ENCODE results near the gene AK1. TPM values are rescaled to one million over a fixed set of nuclear protein-coding genes. Genes with fewer than 3 reads are reported as not detected.

Gene AK1
- polyA plus RNA-seq, 2 donors: 51.7 to 68.4 TPM

DNA sequence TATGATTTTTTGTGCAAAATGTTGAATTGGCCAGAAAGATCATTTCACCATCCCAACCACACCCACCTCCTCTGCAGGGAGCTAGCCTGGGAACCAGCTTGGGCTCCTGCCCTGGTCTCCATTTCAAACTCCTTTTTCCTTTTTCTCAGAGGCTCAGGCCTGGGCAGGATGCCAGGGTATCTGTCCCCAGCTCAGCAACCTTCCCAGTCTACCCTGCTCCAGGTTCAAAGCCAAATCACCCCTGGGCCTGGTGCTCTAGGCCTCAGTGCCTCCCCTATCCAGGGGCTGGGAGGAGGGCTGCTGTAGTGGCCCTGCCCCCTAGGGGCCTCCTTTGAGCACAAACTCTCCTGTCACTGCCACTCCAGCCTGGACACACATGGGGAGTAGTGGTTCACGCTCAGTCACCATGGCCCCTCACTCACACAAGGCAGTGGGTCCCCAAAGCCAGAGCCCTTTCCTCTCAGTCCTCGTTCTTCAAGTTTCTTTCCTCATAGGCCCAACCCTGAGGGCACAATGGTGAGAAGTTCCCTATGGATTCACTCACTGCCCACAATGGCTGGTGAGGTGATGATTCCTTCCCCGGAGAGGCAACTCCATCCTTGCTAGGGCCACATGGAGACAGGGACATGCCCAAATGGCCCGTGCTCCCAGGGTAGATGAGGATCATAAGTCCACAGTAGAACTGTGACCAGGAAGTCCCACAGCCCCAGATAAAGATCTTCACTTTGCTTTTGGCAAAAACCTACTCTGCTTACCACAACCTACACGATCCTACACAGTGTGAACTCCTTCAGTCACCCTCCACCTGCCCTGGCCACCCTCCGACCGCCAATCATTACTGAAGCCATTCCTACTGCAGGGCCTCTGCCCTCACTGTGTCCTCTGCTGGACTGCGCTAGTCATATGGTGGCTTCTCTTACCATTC lies 41.0 kb upstream of the AK1 start:
- peak overlapping the region; percentile 88 to 96 for H3K27ac ChIP-seq (ENCODE audit: low read depth in 2 of 2, low read length in 1 of 2)
- 83% methylated on average over 8 of the region's 8 CpGs for WGBS, 2 donors
- peaks cover 0 to 3% of the 10 kb centered on the region in 2 donors for H3K36me3 ChIP-seq (ENCODE audit: control insufficient read depth in 2 of 2, insufficient read depth in 2 of 2, low read length in 1 of 2)
- peaks cover 10 to 21% of the 10 kb centered on the region in 2 donors for H3K4me1 ChIP-seq (ENCODE audit: control insufficient read depth in 2 of 2, insufficient read depth in 2 of 2, low read length in 1 of 2)
- no peaks in the 10 kb centered on the region for H3K9me3 ChIP-seq (ENCODE audit: control insufficient read depth in 2 of 2, insufficient read depth in 1 of 2, low read depth in 1 of 2, low read length in 1 of 2)
- no peak overlapping the region for H3K4me3 ChIP-seq (ENCODE audit: low read depth in 1 of 2, low read length in 2 of 2)
- no peaks in the 10 kb centered on the region for H3K27me3 ChIP-seq (ENCODE audit: control insufficient read depth in 1 of 2, insufficient read depth in 2 of 2, low read length in 2 of 2)

GRCh38 chr9:127917603-127918002 lies 40.1 kb upstream of the AK1 start:
- WGBS, 2 donors: 58 to 74% methylated on average over 6 of the region's 6 CpGs
- H3K27me3 ChIP-seq (ENCODE audit: control insufficient read depth in 1 of 2, insufficient read depth in 2 of 2, low read length in 2 of 2): no peaks in the 10 kb centered on the region
- no peak overlapping the region for H3K4me3 ChIP-seq (ENCODE audit: low read depth in 1 of 2, low read length in 2 of 2)
- H3K9me3 ChIP-seq (ENCODE audit: control insufficient read depth in 2 of 2, insufficient read depth in 1 of 2, low read depth in 1 of 2, low read length in 1 of 2): no peaks in the 10 kb centered on the region
- H3K4me1 ChIP-seq (ENCODE audit: control insufficient read depth in 2 of 2, insufficient read depth in 2 of 2, low read length in 1 of 2): peaks cover 10 to 21% of the 10 kb centered on the region in 2 donors
- peak overlapping the region; percentile 87 to 88 for H3K27ac ChIP-seq (ENCODE audit: low read depth in 2 of 2, low read length in 1 of 2)
- peaks cover 0 to 3% of the 10 kb centered on the region in 2 donors for H3K36me3 ChIP-seq (ENCODE audit: control insufficient read depth in 2 of 2, insufficient read depth in 2 of 2, low read length in 1 of 2)

DNA sequence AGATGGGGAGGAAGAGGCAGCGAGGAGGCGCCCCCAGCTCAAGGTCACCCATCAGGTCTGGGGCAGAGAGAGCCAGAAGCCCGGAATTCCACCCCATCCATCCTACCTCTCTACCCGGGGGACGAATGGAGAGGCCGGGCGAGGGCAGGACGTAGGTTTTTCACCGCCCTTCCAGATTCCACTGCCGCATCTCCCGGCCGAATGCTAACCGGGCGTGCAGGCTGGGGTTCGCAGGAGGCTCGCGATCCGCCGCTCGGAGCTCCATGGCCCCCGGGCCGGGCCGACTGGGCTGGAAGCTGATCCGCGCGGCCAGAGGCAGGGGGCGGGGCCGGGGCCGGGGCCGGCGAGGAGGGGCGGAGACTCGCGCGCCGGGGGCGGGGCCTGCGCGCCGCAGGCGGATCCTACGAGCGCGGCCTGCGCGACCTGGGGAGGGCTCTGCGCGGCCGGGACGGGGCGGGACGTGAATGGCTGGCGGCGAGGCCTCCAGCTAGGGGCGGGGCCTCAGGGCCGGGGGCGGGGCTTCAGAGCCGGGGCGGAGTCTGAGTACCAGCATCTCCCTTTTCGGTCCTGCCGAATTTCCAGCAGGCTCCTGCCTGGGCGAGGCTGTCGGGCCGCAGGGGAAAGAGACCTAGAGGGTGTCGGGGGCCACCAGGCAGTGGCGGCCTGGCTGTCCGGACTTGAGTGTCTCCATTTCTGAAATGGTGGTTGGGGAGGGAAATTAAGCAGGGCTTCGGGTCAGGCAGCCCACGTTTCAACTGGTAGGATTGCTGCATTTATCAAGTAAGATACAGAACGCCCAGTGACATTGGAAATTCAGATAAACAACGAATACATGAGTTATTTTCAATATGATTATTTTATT lies 39.5 kb upstream of the AK1 start, which contains the start of gene ST6GALNAC4:
Gene ST6GALNAC4, minus strand, starts transcription at position 322 of the 862 bp plus-strand sequence. CDS start 622 bp downstream, outside the sequence.
- 1 to 2% methylated on average over 56 to 71 of the region's 71 CpGs for WGBS, 2 donors
- peaks cover 10 to 24% of the 10 kb centered on the region in 2 donors for H3K4me1 ChIP-seq (ENCODE audit: control insufficient read depth in 2 of 2, insufficient read depth in 2 of 2, low read length in 1 of 2)

DNA sequence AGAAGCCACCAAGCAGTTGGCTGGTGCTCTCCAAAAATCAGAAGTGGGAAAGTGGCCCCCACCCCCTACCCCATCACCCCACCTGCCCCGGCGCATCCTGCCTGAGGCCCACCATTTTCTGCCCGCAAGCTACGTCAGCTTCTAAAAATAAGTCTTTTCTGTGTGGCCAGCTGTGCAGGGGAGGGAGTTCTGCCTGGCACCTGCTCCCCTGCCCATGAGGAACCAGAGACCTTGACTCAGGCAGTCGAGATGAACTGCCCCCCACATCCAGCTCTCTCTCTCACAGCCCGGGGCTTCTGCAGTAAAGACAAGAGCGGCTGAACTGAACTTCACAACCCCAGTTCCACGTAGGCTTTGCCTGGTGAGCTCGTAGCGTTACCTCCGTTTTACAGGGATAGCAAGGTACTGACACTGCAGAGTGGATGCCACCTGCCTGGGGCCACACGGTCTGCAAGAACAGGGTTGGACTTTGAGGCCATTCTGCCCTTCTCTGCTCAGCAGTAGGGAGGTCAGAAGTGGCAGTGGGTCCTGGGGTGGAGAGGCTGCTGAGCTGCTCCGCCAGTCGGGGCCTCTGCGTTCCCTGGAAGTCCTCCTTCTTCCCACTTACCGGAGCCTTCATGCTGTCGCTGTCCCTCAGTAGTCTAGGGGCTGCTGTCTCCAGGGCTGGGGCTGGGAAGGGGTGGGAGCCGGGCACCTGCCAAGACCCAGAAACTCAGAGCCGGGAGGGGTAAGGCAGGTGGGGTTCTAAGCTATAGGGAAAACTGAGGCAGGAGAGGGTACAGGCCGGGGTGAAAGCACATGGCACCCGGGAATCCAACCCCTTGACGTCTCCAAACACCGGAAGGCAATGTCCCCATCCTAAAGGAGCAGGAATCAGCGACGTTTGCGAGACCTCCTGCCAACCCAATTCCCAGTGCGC lies 38.6 kb upstream of the AK1 start:
- Histone ChIP-seq H3K36me3 (ENCODE audit: control insufficient read depth in 2 of 2, insufficient read depth in 2 of 2, low read length in 1 of 2) (peaks cover 0 to 11% of the 10 kb centered on the region in 2 donors), H3K4me1 (ENCODE audit: control insufficient read depth in 2 of 2, insufficient read depth in 2 of 2, low read length in 1 of 2) (peaks cover 10 to 24% of the 10 kb centered on the region in 2 donors), H3K27ac (ENCODE audit: low read depth in 2 of 2, low read length in 1 of 2) (peak overlapping the region in 1 of 2 donors; percentile 77), H3K4me3 (ENCODE audit: low read depth in 1 of 2, low read length in 2 of 2) (peak overlapping the region; percentile 59 to 83), H3K27me3 (ENCODE audit: control insufficient read depth in 1 of 2, insufficient read depth in 2 of 2, low read length in 2 of 2) (no peaks in the 10 kb centered on the region), H3K9me3 (ENCODE audit: control insufficient read depth in 2 of 2, insufficient read depth in 1 of 2, low read depth in 1 of 2, low read length in 1 of 2) (no peaks in the 10 kb centered on the region)
- WGBS, 2 donors: 23 to 35% methylated on average over 27 of the region's 27 CpGs

More for the DNA sequence above, 39.5 kb upstream of the AK1 start, which contains the start of gene ST6GALNAC4:
- Histone ChIP-seq H3K27me3 (ENCODE audit: control insufficient read depth in 1 of 2, insufficient read depth in 2 of 2, low read length in 2 of 2) (no peaks in the 10 kb centered on the region), H3K4me3 (ENCODE audit: low read depth in 1 of 2, low read length in 2 of 2) (peak within 1 kb of the TSS; percentile 59 to 83), H3K36me3 (ENCODE audit: control insufficient read depth in 2 of 2, insufficient read depth in 2 of 2, low read length in 1 of 2) (peaks cover 0 to 9% of the 10 kb centered on the region in 2 donors), H3K27ac (ENCODE audit: low read depth in 2 of 2, low read length in 1 of 2) (peak within 1 kb of the TSS; percentile 87 to 88), H3K9me3 (ENCODE audit: control insufficient read depth in 2 of 2, insufficient read depth in 1 of 2, low read depth in 1 of 2, low read length in 1 of 2) (no peaks in the 10 kb centered on the region)

DNA sequence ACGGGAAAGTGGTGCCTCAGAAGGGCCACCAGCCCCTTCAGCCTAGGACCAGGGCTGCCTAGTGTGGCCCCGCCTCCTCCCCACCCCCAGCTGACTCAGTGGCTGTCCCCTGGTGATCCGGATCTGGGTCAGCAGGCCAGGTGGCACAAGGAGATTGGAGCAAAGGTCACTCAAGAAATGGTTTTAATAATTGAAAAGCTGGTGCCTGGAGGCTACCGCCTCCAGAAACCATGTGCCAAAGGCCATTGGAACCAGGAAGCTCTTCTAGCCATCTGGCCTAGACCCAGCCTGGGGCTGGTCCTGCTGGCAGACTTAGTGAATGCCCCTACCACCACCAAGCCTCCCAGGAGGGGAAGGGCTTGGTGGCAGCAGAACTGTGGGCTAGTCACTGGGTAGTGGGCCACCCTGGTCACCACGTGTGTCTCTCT lies 37.9 kb upstream of the AK1 start:
- H3K4me3 ChIP-seq (ENCODE audit: low read depth in 1 of 2, low read length in 2 of 2): peak overlapping the region in 1 of 2 donors; percentile 83
- no peaks in the 10 kb centered on the region for H3K27me3 ChIP-seq (ENCODE audit: control insufficient read depth in 1 of 2, insufficient read depth in 2 of 2, low read length in 2 of 2)
- H3K4me1 ChIP-seq (ENCODE audit: control insufficient read depth in 2 of 2, insufficient read depth in 2 of 2, low read length in 1 of 2): peaks cover 10 to 24% of the 10 kb centered on the region in 2 donors
- no peaks in the 10 kb centered on the region for H3K9me3 ChIP-seq (ENCODE audit: control insufficient read depth in 2 of 2, insufficient read depth in 1 of 2, low read depth in 1 of 2, low read length in 1 of 2)
- 61 to 73% methylated on average over 5 of the region's 5 CpGs for WGBS, 2 donors
- H3K27ac ChIP-seq (ENCODE audit: low read depth in 2 of 2, low read length in 1 of 2): no peak overlapping the region
- H3K36me3 ChIP-seq (ENCODE audit: control insufficient read depth in 2 of 2, insufficient read depth in 2 of 2, low read length in 1 of 2): peaks cover 0 to 11% of the 10 kb centered on the region in 2 donors

- H3K4me3 ChIP-seq (ENCODE audit: low read depth in 1 of 2, low read length in 2 of 2): no peak overlapping the region
- no peaks in the 10 kb centered on the region for H3K9me3 ChIP-seq (ENCODE audit: control insufficient read depth in 2 of 2, insufficient read depth in 1 of 2, low read depth in 1 of 2, low read length in 1 of 2)
- no peak overlapping the region for H3K27ac ChIP-seq (ENCODE audit: low read depth in 2 of 2, low read length in 1 of 2)
- H3K36me3 ChIP-seq (ENCODE audit: control insufficient read depth in 2 of 2, insufficient read depth in 2 of 2, low read length in 1 of 2): peaks cover 0 to 16% of the 10 kb centered on the region in 2 donors
- H3K4me1 ChIP-seq (ENCODE audit: control insufficient read depth in 2 of 2, insufficient read depth in 2 of 2, low read length in 1 of 2): peaks cover 8 to 18% of the 10 kb centered on the region in 2 donors
- WGBS, 2 donors: 96 to 97% methylated on average over 11 of the region's 11 CpGs
- no peaks in the 10 kb centered on the region for H3K27me3 ChIP-seq (ENCODE audit: control insufficient read depth in 1 of 2, insufficient read depth in 2 of 2, low read length in 2 of 2)
These were observed 36.2 kb upstream of the AK1 start for GRCh38 chr9:127913682-127914081.

GRCh38 chr9:127912882-127913281 lies 35.4 kb upstream of the AK1 start:
- H3K27ac ChIP-seq (ENCODE audit: low read depth in 2 of 2, low read length in 1 of 2): peak overlapping the region in 1 of 2 donors; percentile 6
- H3K9me3 ChIP-seq (ENCODE audit: control insufficient read depth in 2 of 2, insufficient read depth in 1 of 2, low read depth in 1 of 2, low read length in 1 of 2): no peaks in the 10 kb centered on the region
- H3K36me3 ChIP-seq (ENCODE audit: control insufficient read depth in 2 of 2, insufficient read depth in 2 of 2, low read length in 1 of 2): peaks cover 0 to 16% of the 10 kb centered on the region in 2 donors
- no peaks in the 10 kb centered on the region for H3K27me3 ChIP-seq (ENCODE audit: control insufficient read depth in 1 of 2, insufficient read depth in 2 of 2, low read length in 2 of 2)
- H3K4me1 ChIP-seq (ENCODE audit: control insufficient read depth in 2 of 2, insufficient read depth in 2 of 2, low read length in 1 of 2): peaks cover 8 to 14% of the 10 kb centered on the region in 2 donors
- WGBS, 2 donors: 74 to 88% methylated on average over 5 of the region's 5 CpGs
- H3K4me3 ChIP-seq (ENCODE audit: low read depth in 1 of 2, low read length in 2 of 2): no peak overlapping the region

DNA sequence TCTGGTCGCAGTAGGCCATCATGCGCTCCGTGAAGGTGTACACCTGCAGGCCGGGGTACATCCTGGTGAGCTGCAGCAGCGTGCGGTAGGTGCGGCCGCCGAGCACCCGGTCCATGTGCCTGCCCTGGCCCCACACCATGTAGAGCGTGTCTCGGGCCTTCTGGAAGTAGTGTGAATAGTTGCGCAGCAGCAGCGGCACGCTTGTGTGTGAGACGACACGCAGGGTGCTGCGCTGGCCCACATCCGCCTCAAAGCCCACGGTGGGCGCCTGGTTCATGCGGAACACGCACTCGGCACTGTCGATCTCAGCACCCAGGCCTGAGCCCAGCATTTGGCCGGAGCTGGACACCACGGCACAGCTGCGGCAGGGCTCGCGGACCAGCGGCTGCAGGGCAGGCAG lies 34.8 kb upstream of the AK1 start:
- Histone ChIP-seq H3K4me1 (ENCODE audit: control insufficient read depth in 2 of 2, insufficient read depth in 2 of 2, low read length in 1 of 2) (peaks cover 4 to 14% of the 10 kb centered on the region in 2 donors), H3K27ac (ENCODE audit: low read depth in 2 of 2, low read length in 1 of 2) (no peak overlapping the region), H3K9me3 (ENCODE audit: control insufficient read depth in 2 of 2, insufficient read depth in 1 of 2, low read depth in 1 of 2, low read length in 1 of 2) (no peaks in the 10 kb centered on the region), H3K4me3 (ENCODE audit: low read depth in 1 of 2, low read length in 2 of 2) (no peak overlapping the region), H3K36me3 (ENCODE audit: control insufficient read depth in 2 of 2, insufficient read depth in 2 of 2, low read length in 1 of 2) (peaks cover 0 to 19% of the 10 kb centered on the region in 2 donors), H3K27me3 (ENCODE audit: control insufficient read depth in 1 of 2, insufficient read depth in 2 of 2, low read length in 2 of 2) (no peaks in the 10 kb centered on the region)
- WGBS, 2 donors: 96 to 98% methylated on average over 31 of the region's 31 CpGs
